Measurements from ENCODE around the gene TRIM44.
"Not testable (repeated sequence)": the region's sequence is repeated elsewhere in the genome, so short reads cannot be mapped to it uniquely, and the experiment has no call there.

TRIM44 gene

DNA sequence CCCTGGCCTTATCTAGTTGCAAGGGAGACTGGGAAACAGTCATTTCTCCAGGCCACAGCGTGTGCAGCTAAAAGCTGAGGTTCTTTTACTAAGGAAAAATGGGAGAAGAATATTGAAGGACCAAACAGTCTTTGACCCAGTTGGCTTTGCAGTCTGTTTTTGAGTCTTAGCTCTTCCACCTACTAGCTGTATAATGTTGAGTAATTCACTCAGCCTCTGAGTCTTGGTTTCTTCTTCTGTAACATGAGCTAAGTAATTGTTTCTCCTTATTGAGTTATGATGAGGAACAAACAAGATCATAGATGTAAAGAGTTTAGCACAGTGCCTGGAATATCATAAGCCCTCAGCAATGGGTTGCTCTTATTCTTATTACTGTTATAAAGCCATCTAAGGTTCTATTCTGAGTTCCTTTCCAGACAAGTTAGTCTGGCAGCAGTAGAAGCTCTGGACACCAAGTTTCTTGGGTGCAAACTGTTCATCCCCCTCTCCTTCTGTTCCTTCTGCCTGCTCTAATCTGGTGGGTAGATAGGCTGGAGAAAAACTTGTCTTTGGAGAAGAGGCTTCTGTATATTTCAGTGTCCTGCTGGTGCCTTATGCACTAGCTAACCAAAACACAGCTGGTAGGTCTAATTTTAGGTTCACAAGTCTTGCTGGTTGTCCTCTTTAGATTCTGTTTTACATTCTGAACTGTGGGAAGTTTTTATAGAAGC is 13.5 kb downstream of the TRIM44 start:
- FAIRE-seq, result no peak

DNA sequence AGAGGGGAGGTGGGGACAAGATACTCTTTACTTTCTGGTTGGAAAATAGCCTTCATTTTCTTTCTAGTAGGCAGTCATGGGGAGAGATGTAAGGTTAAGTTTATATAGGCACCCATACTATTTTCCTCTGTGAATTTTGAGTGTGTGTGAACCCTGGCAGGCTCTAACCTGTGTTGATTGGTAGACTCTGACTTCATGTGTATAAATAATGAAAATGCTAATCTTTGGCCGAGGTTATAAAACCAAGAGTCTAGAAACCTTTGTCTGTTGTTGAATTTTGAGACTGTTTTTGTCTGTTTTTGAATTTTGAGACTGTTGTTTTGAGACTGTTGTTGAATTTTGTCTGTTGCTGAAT is 14.0 kb downstream of the TRIM44 start:
- FAIRE-seq, result no peak

DNA sequence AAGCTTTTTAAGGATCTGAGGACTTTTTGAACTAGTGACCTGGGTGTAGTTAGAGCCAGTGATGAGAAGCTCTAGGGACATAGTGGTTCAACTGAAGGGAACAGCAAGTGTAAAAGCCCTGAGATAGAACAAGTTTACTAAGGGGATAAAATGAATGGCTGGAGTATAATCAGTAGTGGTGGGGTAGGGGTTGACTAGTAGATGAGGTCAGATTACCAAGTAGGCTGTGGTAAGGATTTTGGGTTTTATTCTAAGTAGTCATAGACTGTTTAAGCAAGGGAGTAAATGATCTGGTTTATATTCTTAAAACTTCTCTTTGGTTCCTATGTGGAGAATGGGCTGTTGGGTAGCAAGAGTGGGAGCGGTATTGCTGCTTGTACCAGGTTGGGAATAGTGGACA is 15.3 kb downstream of the TRIM44 start:
- FAIRE-seq, result no peak

DNA sequence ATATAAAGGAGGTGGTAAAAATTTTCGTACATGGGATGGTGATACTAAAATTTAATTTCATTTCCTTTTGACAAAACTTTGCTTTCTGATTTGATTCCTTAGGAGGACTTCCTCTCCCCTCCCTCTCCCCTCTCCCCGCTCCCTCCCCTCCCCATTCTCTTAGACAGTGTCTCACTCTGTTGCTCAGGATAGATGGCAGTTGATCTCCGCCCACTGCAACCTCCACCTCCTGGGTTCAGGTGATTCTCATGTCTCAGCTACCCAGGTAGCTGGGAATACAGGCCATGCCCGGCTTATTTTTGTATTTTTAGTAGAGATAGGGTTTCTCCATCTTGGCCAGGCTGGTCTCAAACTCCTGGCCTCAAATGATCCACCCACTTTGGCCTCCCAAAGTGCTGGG is 15.9 kb downstream of the TRIM44 start:
- no peak for FAIRE-seq

DNA sequence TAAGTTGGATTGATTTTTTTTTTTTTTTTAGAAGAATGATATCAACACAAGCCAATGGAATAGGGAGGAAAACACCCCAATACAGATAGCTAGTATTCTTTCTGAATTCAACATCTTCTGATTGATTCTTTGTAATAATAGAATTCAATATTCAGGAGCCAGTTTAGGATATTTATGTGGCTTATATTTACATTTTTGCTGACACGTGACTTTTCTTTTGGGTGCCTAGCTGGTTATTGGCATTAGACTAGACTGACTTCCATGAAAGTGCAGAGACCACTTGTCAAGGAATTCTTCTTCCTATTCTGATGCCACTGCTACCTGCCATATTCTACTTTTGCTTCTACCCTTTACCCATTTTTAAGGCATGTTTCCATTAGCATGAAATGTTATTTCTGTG is 16.4 kb downstream of the TRIM44 start:
- no peak for FAIRE-seq

DNA sequence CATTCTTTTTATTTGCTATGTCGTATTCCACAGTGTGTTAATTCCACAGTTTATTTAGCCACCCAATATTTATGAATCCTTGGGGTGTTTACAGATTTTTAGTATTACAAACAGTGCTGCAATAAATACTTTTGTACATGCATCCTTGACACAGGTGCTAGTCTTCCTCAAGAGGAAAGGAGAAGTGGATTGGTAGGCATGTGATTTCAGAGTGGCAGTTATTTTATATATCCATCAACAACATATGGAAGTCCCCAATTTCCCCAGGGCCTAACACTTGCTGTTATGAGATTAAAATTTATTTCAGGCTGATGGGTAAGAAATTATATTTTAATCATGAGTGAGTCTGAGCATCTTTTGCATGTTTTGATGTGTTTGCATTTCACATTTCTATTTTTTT is 17.9 kb downstream of the TRIM44 start:
- FAIRE-seq, result no peak

DNA sequence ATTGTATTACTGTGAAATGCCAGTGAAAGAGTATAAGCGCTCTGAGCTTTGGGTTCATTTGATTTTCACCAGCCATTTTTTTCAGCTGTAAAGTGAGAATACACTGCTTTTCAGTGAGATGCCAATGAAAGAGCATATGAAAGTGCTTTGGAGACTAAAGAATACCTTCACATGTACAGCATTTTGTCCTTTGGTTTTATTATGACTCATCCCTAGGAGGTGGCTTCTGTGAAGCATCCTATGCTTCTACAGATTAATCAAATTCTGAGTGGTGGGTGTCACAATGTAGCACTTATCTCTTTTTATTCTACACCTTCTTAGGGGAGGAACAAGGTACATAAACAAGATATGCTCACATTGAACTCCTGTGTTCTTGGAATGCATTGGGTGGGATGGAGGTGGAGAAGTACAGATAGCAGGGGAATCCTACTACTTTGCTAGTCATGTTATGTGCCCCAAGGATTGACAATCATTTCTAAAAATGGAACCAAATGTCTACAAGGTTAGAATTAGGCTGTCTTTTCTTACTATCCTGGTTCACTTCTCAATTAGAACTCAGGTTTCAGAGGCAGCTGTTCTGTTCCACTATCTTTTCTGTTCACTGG is 18.7 kb downstream of the TRIM44 start:
- FAIRE-seq, result no peak

DNA sequence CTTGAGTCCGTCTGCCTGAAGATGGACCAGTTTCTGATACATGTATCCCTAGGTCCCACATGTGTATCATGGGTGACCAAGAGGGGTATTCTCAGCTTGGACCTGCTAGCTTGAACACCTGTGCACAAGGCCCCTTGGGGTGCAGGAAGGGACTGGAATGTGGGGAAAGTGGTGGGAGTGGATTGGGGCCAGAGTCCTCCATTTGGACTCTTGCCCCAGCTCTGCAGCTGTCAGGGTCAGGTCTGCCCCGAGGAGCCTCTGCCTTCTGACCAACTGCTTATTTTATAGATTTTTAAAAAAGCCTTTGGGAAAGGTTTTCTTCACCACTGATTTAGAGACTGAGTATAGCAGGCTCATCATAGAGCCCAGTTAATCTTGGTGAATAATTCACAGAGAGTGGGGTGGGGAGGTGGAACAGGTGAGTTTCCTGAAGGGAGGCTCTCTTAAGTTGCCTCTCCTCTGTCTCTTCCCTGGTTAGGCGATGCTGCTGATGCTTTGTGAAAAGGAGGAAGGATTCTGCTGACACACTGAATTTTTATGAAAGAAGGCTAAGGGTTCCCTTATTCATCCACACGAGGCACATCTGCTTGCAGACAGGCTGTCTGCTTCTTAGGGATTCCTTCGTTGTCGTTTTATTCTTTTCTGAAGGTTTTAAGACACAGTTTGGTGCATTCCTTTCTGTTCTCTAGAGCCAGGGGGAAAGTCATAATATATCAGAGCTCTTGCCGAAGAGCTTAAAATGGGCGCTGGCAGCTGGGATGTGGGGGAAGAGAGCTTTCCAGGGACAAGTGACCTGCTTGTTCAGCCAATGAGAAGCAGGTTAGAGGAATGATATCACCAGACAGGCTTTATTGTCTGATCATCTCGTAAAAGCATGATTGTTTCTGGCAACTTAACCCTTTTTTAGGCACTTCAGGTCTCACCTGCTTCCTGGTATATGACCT is 19.9 kb downstream of the TRIM44 start:
- no peak for FAIRE-seq

DNA sequence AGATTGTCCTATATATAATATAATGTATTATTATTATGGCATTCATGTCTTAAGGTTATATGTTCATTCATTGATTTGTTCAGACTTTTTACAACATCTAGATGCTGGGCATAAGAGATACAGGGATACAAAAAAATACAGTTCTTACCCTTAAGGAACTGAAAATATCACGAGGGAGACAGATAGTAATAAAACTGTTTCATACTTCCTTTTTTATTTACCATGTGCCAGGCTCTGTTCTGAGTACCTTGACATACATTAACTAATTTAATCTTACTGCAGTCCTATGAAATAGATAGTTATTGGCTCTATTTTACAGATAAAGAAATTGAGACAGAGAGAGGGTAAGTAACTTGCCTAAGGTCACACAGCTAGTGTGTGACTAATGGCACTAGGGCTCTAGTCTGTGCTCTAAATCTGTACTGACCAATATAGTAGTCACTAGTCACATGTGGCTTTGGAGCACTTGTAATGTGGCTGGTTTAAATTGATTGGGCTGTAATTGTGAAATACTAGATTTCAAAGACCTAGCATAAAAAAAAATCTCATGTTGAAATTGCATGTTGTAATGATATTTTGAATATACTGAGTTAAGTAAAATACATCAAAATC is 21.3 kb downstream of the TRIM44 start:
- no peak for FAIRE-seq

DNA sequence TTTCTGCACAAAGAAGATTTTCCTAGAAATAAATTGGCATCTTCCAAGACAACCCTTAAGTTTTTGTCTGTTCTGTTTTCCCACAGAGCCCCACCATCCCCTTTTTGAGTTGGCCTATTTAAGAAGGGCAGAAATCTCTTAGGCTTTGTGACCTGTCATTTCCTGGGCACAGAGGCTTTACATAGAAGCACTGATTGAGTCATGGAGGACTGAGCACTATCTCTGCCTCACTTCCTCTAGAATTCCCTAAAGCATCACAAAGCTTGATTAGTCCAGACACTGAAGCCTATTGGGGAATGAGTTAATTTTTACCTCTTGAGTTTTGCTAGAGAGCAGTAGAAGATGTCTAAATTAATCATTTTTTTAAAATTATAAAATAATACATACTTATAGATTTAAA is 25.4 kb downstream of the TRIM44 start:
- no peak for FAIRE-seq

DNA sequence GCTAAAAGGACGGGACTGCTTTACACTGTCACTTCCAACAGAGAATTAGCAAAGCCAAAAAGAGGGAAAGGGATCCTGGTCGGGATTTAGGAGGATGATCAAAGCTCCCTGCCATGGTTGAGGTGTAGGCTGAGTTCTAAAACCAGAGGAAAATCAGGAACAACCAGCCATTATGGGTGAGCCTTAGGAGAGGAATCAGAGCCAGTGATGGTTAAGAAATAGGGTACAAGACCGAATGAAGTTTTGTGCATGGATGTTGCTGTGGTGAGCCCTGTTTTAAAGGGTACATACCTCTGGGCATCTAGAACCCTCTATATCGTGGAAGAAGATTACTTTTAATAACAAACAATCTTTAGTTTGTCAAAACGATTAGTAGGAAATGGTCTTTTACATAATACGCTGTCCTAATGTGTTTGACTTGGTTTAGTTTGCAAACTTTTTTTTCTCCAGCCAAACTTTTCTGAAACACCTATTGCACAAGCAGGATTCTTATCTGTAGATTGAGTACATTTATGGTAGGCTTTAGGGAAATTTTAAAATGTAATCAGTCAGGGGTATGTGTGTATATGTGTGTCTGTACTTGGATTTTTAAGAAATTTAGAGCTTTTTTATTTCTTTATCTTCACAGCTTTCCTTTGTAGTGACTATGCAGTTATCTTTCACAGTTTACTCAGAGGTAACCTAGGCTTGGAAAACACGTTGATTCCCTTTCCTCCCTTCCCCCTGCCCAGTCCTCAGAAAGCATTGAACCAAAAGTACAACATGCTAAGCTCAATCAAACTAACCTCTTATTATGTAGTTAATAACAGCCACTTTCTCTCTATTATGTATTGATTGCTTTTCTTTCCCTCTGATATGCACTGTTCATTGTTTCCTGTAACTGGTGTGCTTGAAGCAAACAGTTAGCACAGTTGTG is 26.8 kb downstream of the TRIM44 start:
- FAIRE-seq, result no peak

DNA sequence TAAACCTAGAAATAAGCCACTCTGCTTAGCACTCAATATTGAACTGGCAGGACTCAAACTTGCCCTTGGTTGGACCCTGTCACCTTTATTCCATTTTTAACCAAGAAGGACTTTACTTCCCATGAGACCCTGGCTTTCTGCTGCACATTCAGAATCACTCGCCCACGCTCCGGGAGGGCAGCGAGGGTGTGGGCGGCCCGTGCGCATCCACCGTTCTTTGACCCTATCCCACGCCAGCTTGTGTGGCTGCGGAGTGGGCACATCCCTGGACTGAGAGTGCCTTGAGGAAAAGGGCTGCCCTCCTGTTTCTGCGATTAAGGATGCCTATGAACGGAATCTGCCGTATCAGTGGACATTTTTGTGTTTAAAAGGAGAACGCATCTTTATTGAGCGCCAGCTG is 39.6 kb downstream of the TRIM44 start:
- FAIRE-seq, result no peak

DNA sequence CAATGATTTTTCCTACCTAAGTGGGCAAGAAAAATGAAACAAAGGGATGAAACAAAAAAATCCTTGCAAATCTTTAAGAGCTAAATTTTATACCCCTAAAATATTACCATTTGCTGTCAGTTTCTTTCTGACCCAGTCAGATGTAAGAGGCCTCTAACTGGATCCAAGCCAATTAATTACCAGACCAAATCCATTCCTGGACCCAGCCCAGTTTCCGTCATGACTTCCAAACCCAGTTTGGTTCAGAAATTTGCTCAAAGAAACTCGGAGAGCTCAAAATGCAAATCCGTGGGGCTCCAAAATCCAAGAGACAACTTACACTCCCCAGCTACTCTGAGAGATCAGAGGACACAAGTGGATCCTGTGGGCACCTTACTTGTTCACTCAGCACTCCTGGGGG is 46.8 kb downstream of the TRIM44 start:
- FAIRE-seq, result no peak

DNA sequence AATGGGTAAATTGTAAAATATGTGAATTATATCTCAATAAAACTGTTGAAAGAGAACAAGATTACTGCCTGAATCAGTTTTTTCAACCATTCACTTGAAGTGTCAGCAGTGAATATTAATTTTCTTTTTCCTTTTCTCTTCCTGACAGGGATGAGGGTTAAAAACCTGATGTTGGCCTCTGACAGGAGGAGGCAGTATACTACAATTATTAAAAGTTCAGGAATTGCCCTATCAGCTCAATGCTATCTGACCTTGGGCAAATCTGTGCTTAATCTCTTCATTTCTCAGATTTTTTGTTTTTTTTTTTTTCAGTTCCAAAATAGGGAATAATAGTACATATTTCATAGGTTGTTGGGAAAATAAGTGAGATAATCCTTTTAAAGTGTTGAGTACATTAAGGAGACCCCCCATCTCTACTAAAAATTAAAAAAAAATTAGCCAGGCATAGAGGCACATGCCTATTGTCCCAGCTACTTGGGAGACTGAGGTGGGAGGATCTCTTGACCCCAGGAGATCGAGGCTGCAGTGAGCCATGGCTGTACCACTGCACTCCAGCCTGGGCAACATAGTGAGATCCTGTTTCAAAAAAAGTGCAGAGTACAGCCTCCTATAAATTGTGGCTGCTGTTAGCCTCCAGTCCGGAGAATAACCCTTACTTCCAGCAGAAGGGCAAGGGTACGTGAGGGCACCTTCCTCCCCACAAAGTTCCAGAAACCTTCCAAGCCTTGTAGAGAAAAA is 48.8 kb downstream of the TRIM44 start:
- FAIRE-seq, result no peak

DNA sequence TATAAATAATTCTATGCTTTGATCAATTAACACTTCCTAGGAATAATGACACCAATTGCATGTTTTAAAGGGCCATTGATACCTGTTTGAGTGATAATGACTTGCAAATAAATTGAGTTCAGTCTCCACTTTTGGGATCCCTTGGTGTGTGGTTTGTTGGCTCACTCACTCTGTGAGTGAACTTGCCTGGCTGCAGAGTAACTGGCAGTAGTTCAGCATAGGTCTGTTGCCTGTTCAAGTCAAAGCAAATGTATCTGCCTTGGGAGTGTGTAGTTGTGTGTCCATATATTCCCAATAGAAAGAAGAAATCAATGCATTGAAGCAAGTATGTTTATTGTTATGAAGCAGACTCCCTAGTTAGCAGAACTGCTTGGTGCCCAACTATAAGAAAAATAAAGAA is 49.3 kb downstream of the TRIM44 start:
- no peak for FAIRE-seq

DNA sequence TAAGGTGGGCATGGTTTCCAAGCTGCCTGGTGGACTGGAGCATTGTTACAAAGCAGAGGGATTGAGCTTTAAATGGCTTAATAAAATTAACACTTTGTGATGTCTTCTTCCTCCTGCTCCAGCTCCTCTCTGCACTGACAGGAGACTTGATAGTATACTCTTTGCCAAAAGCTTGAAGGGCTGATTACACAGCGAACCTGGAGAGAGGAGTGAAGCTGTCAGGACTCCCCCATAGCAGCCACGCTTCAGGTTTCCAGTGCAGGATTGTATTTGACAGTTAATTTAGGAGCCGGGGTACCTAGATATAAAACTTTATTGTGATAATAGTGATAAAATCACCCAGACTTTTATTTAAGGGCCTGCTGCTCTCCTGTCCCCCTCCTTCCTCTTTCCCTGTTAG is 50.0 kb downstream of the TRIM44 start:
- no peak for FAIRE-seq

DNA sequence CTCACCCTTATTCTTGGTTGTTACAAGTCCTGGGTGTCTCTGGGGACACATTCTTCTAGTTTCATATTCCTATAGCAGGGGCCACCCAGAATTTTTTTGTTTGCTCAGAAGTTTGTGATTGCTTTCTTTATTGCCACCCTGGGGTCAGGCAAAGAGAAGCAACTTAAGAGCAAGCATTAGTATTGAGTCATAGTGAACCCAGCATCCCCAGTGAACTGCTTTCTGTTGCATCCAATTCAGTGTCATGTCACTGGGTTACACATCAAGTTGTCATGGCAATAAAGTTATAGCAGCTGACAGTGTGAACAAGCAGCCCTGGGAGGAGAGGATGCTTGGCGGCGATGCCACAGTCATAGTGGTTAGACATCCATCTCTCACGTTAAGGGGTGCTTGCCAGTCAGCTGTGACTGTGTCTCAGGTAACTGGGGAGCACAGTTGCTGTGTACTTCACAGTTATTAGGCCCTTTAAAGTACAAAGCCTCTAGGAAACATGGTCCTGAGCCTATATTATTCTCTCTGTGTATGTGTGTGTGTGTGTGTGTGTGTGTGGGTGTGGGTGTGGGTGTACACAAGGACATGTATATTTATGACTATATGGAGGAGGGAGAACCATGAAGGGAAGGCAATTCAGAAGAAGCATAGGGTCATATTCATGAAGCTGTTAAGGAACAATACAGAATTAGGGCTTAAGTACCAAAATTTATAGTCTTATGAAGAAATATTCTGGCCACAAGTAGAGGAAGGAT is 52.5 kb downstream of the TRIM44 start:
- no peak for FAIRE-seq

DNA sequence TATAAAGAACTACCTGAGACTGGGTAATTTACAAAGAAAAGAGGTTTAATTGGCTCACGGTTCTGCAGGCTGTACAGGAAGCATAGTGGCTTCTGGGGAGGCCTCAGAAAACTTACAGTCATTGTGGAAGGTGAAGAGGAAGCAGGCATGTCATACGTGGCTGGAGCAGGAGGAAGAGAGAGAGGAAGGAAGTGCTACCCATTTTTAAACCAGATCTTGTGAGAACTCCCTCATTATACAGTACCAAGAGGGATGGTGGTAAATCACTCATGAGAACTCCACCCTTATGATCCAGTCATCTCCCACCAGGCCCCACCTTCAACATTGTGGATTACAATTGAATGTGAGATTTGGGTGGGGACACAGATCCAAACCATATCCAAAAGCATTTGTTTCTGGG is 53.1 kb downstream of the TRIM44 start:
- FAIRE-seq, result not testable (repeated sequence)

DNA sequence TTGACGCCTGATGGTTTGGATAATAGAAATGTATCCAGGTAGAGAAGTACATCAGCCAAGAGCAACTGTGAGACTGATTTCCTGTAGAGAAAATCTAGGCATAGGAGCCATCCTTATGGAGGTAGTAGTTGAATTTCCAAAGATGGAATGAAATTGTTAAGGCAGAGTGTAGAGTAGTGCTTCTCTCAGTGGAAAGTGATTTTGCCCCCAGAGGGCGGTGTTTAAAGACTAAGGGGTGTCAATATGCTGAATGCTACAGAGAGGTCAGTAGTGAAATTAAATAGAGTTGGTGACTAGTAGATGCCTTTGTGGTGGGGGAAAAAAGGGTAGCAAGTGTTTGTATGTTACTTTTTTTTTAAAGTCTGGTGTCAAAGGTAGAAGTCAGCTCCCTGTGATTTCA is 54.5 kb downstream of the TRIM44 start:
- FAIRE-seq, result no peak

DNA sequence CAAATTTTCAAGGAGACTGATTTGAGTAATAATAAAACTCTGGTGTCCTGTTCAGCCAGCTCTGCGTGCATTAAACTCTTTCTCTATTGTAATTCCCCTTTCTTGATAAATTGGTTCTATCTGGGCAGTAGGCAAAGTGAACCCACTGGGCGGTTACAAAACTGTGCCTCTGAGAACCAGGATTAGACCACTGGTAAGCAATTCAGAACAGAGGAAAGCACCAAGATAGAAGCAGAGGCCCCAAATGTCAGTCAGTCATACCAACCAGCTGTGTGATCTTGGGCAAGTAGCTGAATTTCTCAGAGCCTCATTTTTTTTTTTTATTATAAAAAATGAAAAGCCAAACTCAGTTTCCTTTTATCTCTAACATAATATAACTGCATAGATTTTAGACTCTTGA is 54.9 kb downstream of the TRIM44 start:
- no peak for FAIRE-seq
